Endothelial cell (in vitro differentiated cells): ENCODE results near the gene RNF144A. TPM values are rescaled to one million over a fixed set of nuclear protein-coding genes. Genes with fewer than 3 reads are reported as not detected.

Source experiments
- DNase-seq: peaks from one replicate; pipeline ENCODE4 v3.0.0; 2021; ENCODE audit warnings: low spot score
- H3K27ac Mint-ChIP-seq: one replicate; pipeline ENCODE4 v1.8.0; 2021; ENCODE audit warnings: mixed read lengths, inconsistent platforms; ENCODE audit not compliant: unreplicated experiment
- H3K27me3 Mint-ChIP-seq: one replicate; pipeline ENCODE4 v1.8.0; 2021; ENCODE audit warnings: mild to moderate bottlenecking, moderate library complexity, mixed read lengths, inconsistent platforms; ENCODE audit not compliant: unreplicated experiment
- H3K36me3 Mint-ChIP-seq: one replicate; pipeline ENCODE4 v1.8.0; 2021; ENCODE audit warnings: mild to moderate bottlenecking, low read depth, mixed read lengths, inconsistent platforms; ENCODE audit not compliant: unreplicated experiment
- H3K4me1 Mint-ChIP-seq: one replicate; pipeline ENCODE4 v1.8.0; 2021; ENCODE audit warnings: mild to moderate bottlenecking, mixed read lengths, inconsistent platforms; ENCODE audit not compliant: unreplicated experiment
- H3K4me3 Mint-ChIP-seq: one replicate; pipeline ENCODE4 v1.8.0; 2021; ENCODE audit warnings: mild to moderate bottlenecking, mixed read lengths, inconsistent platforms; ENCODE audit not compliant: unreplicated experiment
- H3K9me3 Mint-ChIP-seq: one replicate; pipeline ENCODE4 v1.8.0; 2021; ENCODE audit warnings: mixed read lengths, inconsistent platforms; ENCODE audit not compliant: unreplicated experiment
- CTCF ChIP-seq: fragments of 200-600 bp; sonication (generic); IDR thresholded peaks from one replicate; pipeline ENCODE4 v1.5.0; 2021; ENCODE audit warnings: antibody characterized with exemption; ENCODE audit not compliant: unreplicated experiment
- total RNA-seq: library from RNA; stranded (reverse); fragmentation: NEBNext Ultra II Directional; extraction: Animal tissue kit (Norgen Biotek cat#: 25700); gene quantifications from one replicate; pipeline ENCODE4 v1.2.1, GENCODE V29; 2021; ENCODE audit not compliant: unreplicated experiment

RNF144A gene
- total RNA-seq, 1 donor from 2014 or later = 81.3 TPM

DNA sequence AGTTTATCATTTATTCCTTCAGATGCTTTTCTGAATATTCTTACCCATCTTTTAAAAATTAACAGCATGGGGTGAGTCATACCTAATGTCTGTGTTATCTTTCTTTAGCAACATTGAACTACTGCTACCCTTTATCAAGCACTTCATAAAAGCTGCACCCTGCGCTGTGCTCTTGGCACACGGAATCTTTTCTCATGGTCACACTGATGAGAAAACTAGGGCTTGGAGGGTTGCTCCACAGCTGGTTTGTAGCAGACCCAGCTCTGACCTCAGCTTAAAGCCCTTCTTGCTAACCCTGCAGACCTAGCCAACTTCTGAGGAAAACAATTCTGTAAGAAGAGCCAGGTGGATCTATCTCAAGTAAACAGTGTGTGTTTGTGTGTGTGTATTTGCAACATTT, 106.3 kb downstream of the RNF144A start:
- TF ChIP-seq CTCF = no peak
- peaks cover 8% of the 10 kb centered on the region for H3K27me3 Mint-ChIP-seq
- no peak for DNase-seq
- no peak overlapping the region for H3K27ac Mint-ChIP-seq
- peaks cover 27% of the 10 kb centered on the region for H3K4me1 Mint-ChIP-seq
- peaks cover 59% of the 10 kb centered on the region for H3K36me3 Mint-ChIP-seq
- no peaks in the 10 kb centered on the region for H3K9me3 Mint-ChIP-seq
- H3K4me3 Mint-ChIP-seq = peak overlapping the region; percentile 4

- peaks cover 35% of the 10 kb centered on the region for H3K4me1 Mint-ChIP-seq
- H3K4me3 Mint-ChIP-seq = no peak overlapping the region
- H3K27ac Mint-ChIP-seq = no peak overlapping the region
- no peak for TF ChIP-seq CTCF
- peaks cover 59% of the 10 kb centered on the region for H3K36me3 Mint-ChIP-seq
- H3K27me3 Mint-ChIP-seq = peaks cover 11% of the 10 kb centered on the region
- no peaks in the 10 kb centered on the region for H3K9me3 Mint-ChIP-seq
- no peak for DNase-seq
These were observed 107.0 kb downstream of the RNF144A start for GRCh38 chr2:7024261-7024660.

DNA sequence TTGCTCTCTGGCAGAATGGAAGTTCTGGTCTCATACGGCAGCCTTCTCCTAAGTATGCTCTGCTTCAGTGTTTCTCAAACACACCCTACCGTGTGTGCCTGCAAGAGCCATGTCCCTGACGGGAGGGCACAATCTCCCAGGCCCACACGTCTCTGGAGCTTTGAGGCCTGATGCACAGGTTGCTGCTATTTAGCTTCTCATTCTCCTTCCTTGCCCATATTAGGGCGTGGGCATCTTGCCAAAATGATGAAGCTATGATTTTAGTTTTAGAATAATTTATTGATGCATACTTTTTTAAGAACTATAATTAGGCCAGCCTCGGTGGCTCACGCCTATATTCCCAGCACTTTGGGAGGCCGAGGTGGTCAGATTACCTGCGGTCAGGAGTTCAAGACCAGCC, 107.9 kb downstream of the RNF144A start:
- Mint-ChIP-seq H3K36me3 (peaks cover 58% of the 10 kb centered on the region), H3K9me3 (no peaks in the 10 kb centered on the region), H3K27ac (no peak overlapping the region), H3K4me3 (no peak overlapping the region), H3K4me1 (peaks cover 43% of the 10 kb centered on the region), H3K27me3 (peaks cover 16% of the 10 kb centered on the region)
- no peak for TF ChIP-seq CTCF
- DNase-seq = no peak

GRCh38 chr2:7026742-7027141, 109.5 kb downstream of the RNF144A start:
- H3K27ac Mint-ChIP-seq = peak overlapping the region; percentile 93
- H3K4me3 Mint-ChIP-seq = peak overlapping the region; percentile 64

DNA sequence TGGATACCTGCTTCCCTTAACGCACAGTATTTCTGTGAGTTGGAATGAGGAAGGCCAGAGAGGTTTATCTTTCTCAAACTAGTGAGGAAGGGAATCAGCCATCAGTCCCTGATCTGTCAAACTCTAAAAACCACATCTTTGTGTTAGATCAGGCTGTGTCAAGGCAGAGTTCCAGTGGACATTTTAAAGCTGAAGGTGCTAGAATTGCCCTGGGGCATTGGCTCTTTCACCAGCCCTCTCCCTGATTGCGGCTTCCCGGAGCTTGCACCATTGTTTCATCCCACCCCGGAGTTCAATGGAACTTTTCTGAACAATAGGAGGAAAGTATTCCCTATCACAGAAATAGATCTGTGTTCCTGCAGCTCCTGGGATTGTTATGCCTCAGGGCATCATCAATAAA, 110.2 kb downstream of the RNF144A start:
- DNase-seq = no peak
- no peak for TF ChIP-seq CTCF
- H3K9me3 Mint-ChIP-seq = no peaks in the 10 kb centered on the region
- peaks cover 59% of the 10 kb centered on the region for H3K36me3 Mint-ChIP-seq
- peak overlapping the region; percentile 93 for H3K27ac Mint-ChIP-seq
- peaks cover 52% of the 10 kb centered on the region for H3K4me1 Mint-ChIP-seq
- peaks cover 17% of the 10 kb centered on the region for H3K27me3 Mint-ChIP-seq
- H3K4me3 Mint-ChIP-seq = peak overlapping the region; percentile 64

More at GRCh38 chr2:7026742-7027141, 109.5 kb downstream of the RNF144A start:
- peak; percentile 31 for DNase-seq
- Mint-ChIP-seq H3K27me3 (peaks cover 17% of the 10 kb centered on the region), H3K9me3 (no peaks in the 10 kb centered on the region), H3K4me1 (peaks cover 51% of the 10 kb centered on the region), H3K36me3 (peaks cover 59% of the 10 kb centered on the region)
- TF ChIP-seq CTCF = no peak
